ENCODE measurements around the gene CAV3. TPM values are rescaled to one million over a fixed set of nuclear protein-coding genes. Genes with fewer than 3 reads are reported as not detected.

The CAV3 gene
- total and polyA plus RNA-seq, 2 donors (not counting 3 experiments of a cell fraction or from before 2014, with no cell fraction given), result not detected

DNA sequence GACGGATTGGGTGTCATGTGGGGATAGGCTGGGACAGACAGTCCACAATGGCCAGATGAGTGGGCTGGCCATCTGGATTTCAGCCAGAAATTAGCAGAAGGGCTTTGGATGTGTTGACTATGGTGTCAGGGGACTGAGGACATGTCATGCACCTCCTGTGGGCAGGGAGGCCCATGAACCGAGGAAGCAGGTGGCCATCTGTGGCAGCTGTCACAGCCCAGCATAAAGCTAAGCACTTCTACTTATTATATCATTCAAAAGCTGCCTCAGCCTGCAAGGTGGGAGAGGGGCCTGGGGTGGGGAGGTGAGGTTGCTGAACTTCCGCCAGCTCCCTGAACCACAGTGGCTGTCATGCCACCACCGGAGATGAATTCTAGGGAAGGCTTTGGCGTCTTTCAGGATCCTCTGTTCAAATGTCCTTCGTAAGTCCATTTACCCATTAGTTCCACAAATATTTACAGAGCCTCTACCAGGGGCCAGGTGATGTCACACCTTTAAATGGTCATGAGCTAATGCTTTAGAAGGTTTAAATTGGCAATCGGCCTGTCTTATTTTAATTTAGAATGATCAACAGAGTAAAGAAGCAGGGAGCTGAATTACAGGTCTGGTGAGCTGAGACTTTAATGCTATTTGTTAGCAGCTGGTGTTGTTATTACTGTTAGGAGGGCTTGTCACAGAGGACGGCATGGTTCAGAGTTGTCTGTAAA lies 23.6 kb upstream of the CAV3 start:
- no peak overlapping the region for H2AFZ ChIP-seq (ENCODE audit: low read depth, low read length)
- H3K27me3 ChIP-seq (ENCODE audit: control insufficient read depth in 2 of 2, insufficient read depth in 2 of 2, low read length in 2 of 2), result no peaks in the 10 kb centered on the region
- H3K4me1 ChIP-seq (ENCODE audit: control insufficient read depth, extremely low read depth, insufficient read depth, low read length), result no peaks in the 10 kb centered on the region
- H3K4me2 ChIP-seq (ENCODE audit: insufficient read depth, low read length), result no peak overlapping the region
- BruUV-seq (replicated peaks), result no TSS peak
- no peak overlapping the region for H3K4me3 ChIP-seq (replicated peaks in 1 of 3; ENCODE audit: insufficient read depth in 1 of 3, low read depth in 1 of 3, low read length in 3 of 3)
- H3K9ac ChIP-seq (replicated peaks; ENCODE audit: extremely low read depth, insufficient read depth, low read length), result no peak overlapping the region
- no peaks in the 10 kb centered on the region for H4K20me1 ChIP-seq (replicated peaks; ENCODE audit: control insufficient read depth, extremely low read depth, insufficient read depth, low read length)
- no peak overlapping the region for H3K27ac ChIP-seq (ENCODE audit: insufficient read depth, low read depth, low read length)
- no peaks in the 10 kb centered on the region for H3K79me2 ChIP-seq (ENCODE audit: control insufficient read depth, insufficient read depth, low read length)
- no peaks in the 10 kb centered on the region for H3K36me3 ChIP-seq (ENCODE audit: control insufficient read depth in 2 of 2, extremely low read depth in 1 of 2, insufficient read depth in 2 of 2, low read length in 2 of 2)
- ChIA-PET POLR2A (no interaction called here), CTCF (no interaction called here)
- dilution Hi-C loops (cut with MboI; ENCODE audit: extremely low pct_ligation_motif_present, low sequenced_read_pairs) (no loop called here), intact Hi-C loops (cut with micrococcal nuclease) (no loop called here)
- no peaks in the 10 kb centered on the region for H3K9me3 ChIP-seq (replicated peaks; ENCODE audit: control insufficient read depth, insufficient read depth, low read length)
- TF ChIP-seq MYC (IDR thresholded peaks at IDR 0.05; ENCODE audit: low read depth, low read length) (no peak), FOS (IDR thresholded peaks at IDR 0.05; ENCODE audit: borderline replicate concordance, insufficient read depth, low read length) (no peak)
- FAIRE-seq (no peak), DNase-seq (ENCODE audit: low read depth, low spot score) (no peak)
- H3K9me1 ChIP-seq (replicated peaks; ENCODE audit: control insufficient read depth, extremely low read depth, insufficient read depth, low read length), result no peaks in the 10 kb centered on the region

GRCh38 chr3:8712045-8712907 lies 21.3 kb upstream of the CAV3 start:
- Histone ChIP-seq H3K9me3 (replicated peaks; ENCODE audit: control insufficient read depth, insufficient read depth, low read length) (no peaks in the 10 kb centered on the region), H3K79me2 (ENCODE audit: control insufficient read depth, insufficient read depth, low read length) (no peaks in the 10 kb centered on the region), H3K4me1 (ENCODE audit: control insufficient read depth, extremely low read depth, insufficient read depth, low read length) (no peaks in the 10 kb centered on the region), H3K4me2 (ENCODE audit: insufficient read depth, low read length) (no peak overlapping the region), H3K9ac (replicated peaks; ENCODE audit: extremely low read depth, insufficient read depth, low read length) (no peak overlapping the region), H3K9me1 (replicated peaks; ENCODE audit: control insufficient read depth, extremely low read depth, insufficient read depth, low read length) (no peaks in the 10 kb centered on the region), H3K4me3 (replicated peaks in 1 of 3; ENCODE audit: insufficient read depth in 1 of 3, low read depth in 1 of 3, low read length in 3 of 3) (no peak overlapping the region), H3K36me3 (ENCODE audit: control insufficient read depth in 2 of 2, extremely low read depth in 1 of 2, insufficient read depth in 2 of 2, low read length in 2 of 2) (no peaks in the 10 kb centered on the region), H2AFZ (ENCODE audit: low read depth, low read length) (no peak overlapping the region), H3K27ac (ENCODE audit: insufficient read depth, low read depth, low read length) (no peak overlapping the region), H3K27me3 (ENCODE audit: control insufficient read depth in 2 of 2, insufficient read depth in 2 of 2, low read length in 2 of 2) (no peaks in the 10 kb centered on the region), H4K20me1 (replicated peaks; ENCODE audit: control insufficient read depth, extremely low read depth, insufficient read depth, low read length) (no peaks in the 10 kb centered on the region)
- POLR2A ChIA-PET, result no interaction called here
- FAIRE-seq, result no peak
- intact Hi-C loops (cut with micrococcal nuclease), result no loop called here
- BruUV-seq (replicated peaks), result no TSS peak
- CTCF ChIA-PET, result interaction anchor here (0.8 to 2.4 kb wide), 3 partner anchors 17 to 57 kb away, joined by 3 to 12 read pairs (median 8); partner anchors contain the start of gene OXTR
- no peak for TF ChIP-seq POLR2A (IDR thresholded peaks at IDR 0.05; ENCODE audit: low read depth, low read length)
- no peak for TF ChIP-seq MAX (IDR thresholded peaks at IDR 0.05; ENCODE audit: insufficient read depth, insufficient read length)
- no peak for TF ChIP-seq EZH2 (IDR thresholded peaks at IDR 0.05; ENCODE audit: borderline replicate concordance, low read depth, low read length, severe bottlenecking)
- no peak for TF ChIP-seq GATA2 (IDR thresholded peaks at IDR 0.05; ENCODE audit: insufficient read depth, insufficient read length, low read depth, low read length)
- TF ChIP-seq POLR2AphosphoS5 (IDR thresholded peaks at IDR 0.05; ENCODE audit: insufficient read depth, low read depth, low read length), result no peak
- no peak for TF ChIP-seq JUN (IDR thresholded peaks at IDR 0.05; ENCODE audit: borderline replicate concordance, insufficient read depth, insufficient read length, low read depth)
- no peak for TF ChIP-seq FOS (IDR thresholded peaks at IDR 0.05; ENCODE audit: borderline replicate concordance, insufficient read depth, low read length)
- no peak for TF ChIP-seq CTCF (IDR thresholded peaks at IDR 0.05; ENCODE audit: extremely low read depth in 1 of 2, insufficient read depth in 1 of 2, low read depth in 1 of 2, low read length in 2 of 2)
- no peak for TF ChIP-seq MYC (IDR thresholded peaks at IDR 0.05; ENCODE audit: low read depth, low read length)
- DNase-seq (ENCODE audit: low read depth, low spot score), result no peak
- dilution Hi-C loops (cut with MboI; ENCODE audit: extremely low pct_ligation_motif_present, low sequenced_read_pairs), result no loop called here
